ENCODE measurements around the gene BTBD8. TPM values are rescaled to one million over a fixed set of nuclear protein-coding genes. Genes with fewer than 3 reads are reported as not detected.

BTBD8 gene
- total RNA-seq: 1 to 10 TPM; 1.5 to 7.2 (median 3.1) TPM

GRCh38 chr1:92080128-92080985 is at the start of gene BTBD8:
TSS of gene BTBD8 (plus strand) at chr1:92080345. CDS start at chr1:92080572, 227 bp downstream.
- no peaks in the 10 kb centered on the region for H3K27me3 ChIP-seq
- DNase-seq (ENCODE audit: low spot score in 2 of 2): peak; percentile 90 to 94
- H3K4me1 ChIP-seq: peaks cover 4% of the 10 kb centered on the region
- TF ChIP-seq CTCF (IDR thresholded peaks at IDR 0.05) (no peak), EP300 (IDR thresholded peaks at IDR 0.05) (no peak), POLR2A (IDR thresholded peaks at IDR 0.05) (no peak), POLR2AphosphoS5 (IDR thresholded peaks at IDR 0.05) (no peak)
- peak within 1 kb of the TSS; percentile 72 for H3K4me3 ChIP-seq
- WGBS: under 1% methylated on average over 46 of the region's 55 CpGs
- H3K27ac ChIP-seq: peak within 1 kb of the TSS; percentile 46
- no peaks in the 10 kb centered on the region for H3K9me3 ChIP-seq
- no peaks in the 10 kb centered on the region for H3K36me3 ChIP-seq

GRCh38 chr1:92030656-92031107 is 49.5 kb upstream of the BTBD8 start:
- TF ChIP-seq EP300 (IDR thresholded peaks at IDR 0.05) (no peak), POLR2AphosphoS5 (IDR thresholded peaks at IDR 0.05) (no peak), POLR2A (IDR thresholded peaks at IDR 0.05) (no peak), CTCF (IDR thresholded peaks at IDR 0.05) (no peak)
- Histone ChIP-seq H3K4me1 (peaks cover 4% of the 10 kb centered on the region), H3K27ac (no peak overlapping the region), H3K36me3 (no peaks in the 10 kb centered on the region), H3K27me3 (peaks cover 24% of the 10 kb centered on the region), H3K4me3 (peak overlapping the region; percentile 53), H3K9me3 (no peaks in the 10 kb centered on the region)
- 45% methylated on average over 4 of the region's 4 CpGs for WGBS
- DNase-seq (ENCODE audit: low spot score in 2 of 2): no peak

- no peaks in the 10 kb centered on the region for H3K36me3 ChIP-seq
- H3K27me3 ChIP-seq: peaks cover 24% of the 10 kb centered on the region
- DNase-seq (ENCODE audit: low spot score in 2 of 2): no peak
- no peak overlapping the region for H3K4me3 ChIP-seq
- 78% methylated on average over 6 of the region's 6 CpGs for WGBS
- TF ChIP-seq CTCF (IDR thresholded peaks at IDR 0.05) (no peak), POLR2AphosphoS5 (IDR thresholded peaks at IDR 0.05) (no peak), POLR2A (IDR thresholded peaks at IDR 0.05) (no peak), EP300 (IDR thresholded peaks at IDR 0.05) (no peak)
- no peak overlapping the region for H3K27ac ChIP-seq
- H3K4me1 ChIP-seq: peaks cover 4% of the 10 kb centered on the region
- no peaks in the 10 kb centered on the region for H3K9me3 ChIP-seq
Observed at GRCh38 chr1:92031281-92032110, 48.6 kb upstream of the BTBD8 start.

- 82% methylated on average over 6 of the region's 6 CpGs for WGBS
- Histone ChIP-seq H3K27me3 (peaks cover 9% of the 10 kb centered on the region), H3K4me1 (no peaks in the 10 kb centered on the region), H3K9me3 (no peaks in the 10 kb centered on the region), H3K4me3 (no peak overlapping the region), H3K27ac (no peak overlapping the region), H3K36me3 (no peaks in the 10 kb centered on the region)
- TF ChIP-seq CTCF (IDR thresholded peaks at IDR 0.05): no peak
- no peak for TF ChIP-seq POLR2A (IDR thresholded peaks at IDR 0.05)
- TF ChIP-seq POLR2AphosphoS5 (IDR thresholded peaks at IDR 0.05): no peak
- no peak for TF ChIP-seq EP300 (IDR thresholded peaks at IDR 0.05)
- DNase-seq (ENCODE audit: low spot score in 2 of 2): no peak
Observed at GRCh38 chr1:92037400-92037799, 42.7 kb upstream of the BTBD8 start.

Data from suprapubic skin (tissue), 4 donors.